OCI-LY7 (cell line): ENCODE data around the gene GPC2. TPM values are rescaled to one million over a fixed set of nuclear protein-coding genes. Genes with fewer than 3 reads are reported as not detected.

Experiments
- BruUV-seq: library from RNA; stranded (reverse); fragments of 400-500 nt; replicated peaks from 2 replicates; lab custom pipeline; 2021; lab: Mats Ljungman, UMichigan
- CTCF ChIA-PET: fragments of 300-600 bp; sonication (Branson Sonifier 250); formaldehyde crosslinking; loops from one replicate; lab custom pipeline; 2022; ENCODE audit warnings: antibody characterized with exemption; ENCODE audit not compliant: unreplicated experiment; lab: Charles Lee
- POLR2A ChIA-PET: fragments of 300-600 bp; sonication (Branson Sonifier 250); formaldehyde crosslinking; loops from one replicate; lab custom pipeline; 2022; ENCODE audit warnings: antibody characterized with exemption; lab: Charles Lee
- DNase-seq: peaks from one replicate; pipeline ENCODE4 v3.0.0-alpha.2; 2015; ENCODE audit warnings: low spot score
- H2AFZ ChIP-seq: fragments of 200-600 bp; sonication (generic), shearing (Covaris generic); 2 replicates; pipeline ENCODE4 v1.6.1; 2014; ENCODE audit warnings: mild to moderate bottlenecking, antibody characterized with exemption, low read length, moderate library complexity
- H3K27ac ChIP-seq: fragments of 200-600 bp; sonication (generic); 2 replicates; pipeline ENCODE4 v1.5.1; 2014; ENCODE audit warnings: mixed run types, low read depth, mild to moderate bottlenecking, moderate library complexity, low read length, inconsistent platforms; ENCODE audit not compliant: poor library complexity, severe bottlenecking
- H3K36me3 ChIP-seq: fragments of 200-600 bp; sonication (generic); 2 replicates; pipeline ENCODE4 v1.6.1; 2014; ENCODE audit warnings: mild to moderate bottlenecking, antibody characterized with exemption, low read length, moderate library complexity, mixed read lengths; ENCODE audit not compliant: insufficient read depth
- H3K4me1 ChIP-seq: fragments of 200-600 bp; sonication (generic); 2 replicates; pipeline ENCODE4 v1.5.1; 2014; ENCODE audit warnings: mild to moderate bottlenecking, low read length; ENCODE audit not compliant: insufficient read depth, poor library complexity, severe bottlenecking
- H3K4me2 ChIP-seq: fragments of 200-600 bp; sonication (generic); 2 replicates; pipeline ENCODE4 v1.6.1; 2014; ENCODE audit warnings: mild to moderate bottlenecking, low read length
- H3K4me3 ChIP-seq: fragments of 200-600 bp; sonication (generic); 2 replicates; pipeline ENCODE4 v1.5.1; 2014; ENCODE audit warnings: mild to moderate bottlenecking, low read depth, low read length; ENCODE audit not compliant: poor library complexity, severe bottlenecking
- H3K79me2 ChIP-seq: fragments of 200-600 bp; sonication (generic); 2 replicates; pipeline ENCODE4 v1.6.1; 2016; ENCODE audit warnings: low read depth, mild to moderate bottlenecking, low read length, moderate library complexity, mixed read lengths; ENCODE audit not compliant: insufficient read depth
- H3K9me2 ChIP-seq: fragments of 200-600 bp; sonication (generic); 2 replicates; pipeline ENCODE4 v1.6.1; 2016; ENCODE audit warnings: mild to moderate bottlenecking, low read length, mixed read lengths; ENCODE audit not compliant: insufficient read depth
- H3K9me3 ChIP-seq: fragments of 200-600 bp; sonication (generic); 2 replicates; pipeline ENCODE4 v1.6.1; 2014; ENCODE audit warnings: mild to moderate bottlenecking, mixed run types, low read length, mixed read lengths
- H4K20me1 ChIP-seq: fragments of 200-600 bp; sonication (generic); 2 replicates; pipeline ENCODE4 v1.6.1; 2014; ENCODE audit warnings: mild to moderate bottlenecking, antibody characterized with exemption, low read length, moderate library complexity, mixed read lengths; ENCODE audit not compliant: insufficient read depth
- CTCF ChIP-seq: fragments of 200-600 bp; sonication (generic); conservative IDR thresholded peaks from 2 replicates; pipeline ENCODE4 v1.5.1; 2014; ENCODE audit warnings: mild to moderate bottlenecking, antibody characterized with exemption, low read length, moderate library complexity, mixed read lengths
- EZH2phosphoT487 ChIP-seq: fragments of 200-600 bp; sonication (generic); IDR thresholded peaks from 2 replicates; pipeline ENCODE4 v1.6.1; 2018; ENCODE audit warnings: low read depth, borderline replicate concordance, mild to moderate bottlenecking, mixed run types, antibody characterized with exemption, low read length, moderate library complexity, mixed read lengths
- intact Hi-C: fragments of 100-400 bp; cut with micrococcal nuclease; formaldehyde crosslinking; loops from one replicate; pipeline ENCODE4 v1.10.0; 2022; ENCODE audit not compliant: unreplicated experiment
- total RNA-seq, 2 experiments: library from RNA; depleted of rRNA in 1 of 2; stranded (reverse); fragments of >200 nt in 1 of 2; shearing (Covaris generic) in 1 of 2; gene quantifications; 2 replicates each; pipeline ENCODE4 v1.2.3, GENCODE V29; 2014 to 2022

GPC2 gene
- total RNA-seq, 2 experiments from 2014 or later = 20.2 to 23.2 TPM

- Histone ChIP-seq H2AFZ (peak overlapping the region; percentile 70), H3K79me2 (peaks cover 8% of the 10 kb centered on the region; the same call in 1 of the 2 replicates), H3K9me2 (no peaks in the 10 kb centered on the region), H3K9me3 (no peaks in the 10 kb centered on the region), H3K36me3 (peaks cover 24% of the 10 kb centered on the region; the same call in 1 of the 2 replicates), H4K20me1 (no peaks in the 10 kb centered on the region), H3K4me3 (peak overlapping the region; percentile 73), H3K4me1 (peaks cover 46% of the 10 kb centered on the region), H3K4me2 (peak overlapping the region; percentile 91), H3K27ac (peak overlapping the region; percentile 94)
- BruUV-seq = TSS peak; percentile 89
- POLR2A ChIA-PET = interaction anchor here (0.6 to 2.9 kb wide), 6 partner anchors 12 to 992 kb away, joined by 3 to 22 read pairs (median 4); partner anchors contain the start of genes AP4M1, LAMTOR4 and MCM7
- intact Hi-C loops = loop anchor here (2.0 to 5.0 kb wide), 2 partner anchors 26 to 44 kb away; partner anchors contain the start of genes AP4M1, MCM7 and ZNF3
- no peak for DNase-seq
- CTCF ChIA-PET = no interaction called here
- TF ChIP-seq EZH2phosphoT487 (no peak), CTCF (no peak)
Observed at GRCh38 chr7:100126239-100126930, 50.8 kb downstream of the GPC2 start.

- CTCF ChIA-PET = interaction anchor here (0.8 to 1.5 kb wide), 3 partner anchors 23 to 283 kb away, joined by 3 to 5 read pairs (median 3); partner anchors contain the start of gene AP4M1
- POLR2A ChIA-PET = interaction anchor here (0.8 to 2.9 kb wide), 2 partner anchors 23 to 109 kb away, joined by 5 to 22 read pairs; partner anchors contain the start of genes AP4M1, MCM7 and ZKSCAN1
- Histone ChIP-seq H2AFZ (no peak overlapping the region), H3K79me2 (peaks cover 17% of the 10 kb centered on the region; the same call in 1 of the 2 replicates), H3K4me3 (no peak overlapping the region), H3K4me2 (peak overlapping the region; percentile 91), H3K9me2 (no peaks in the 10 kb centered on the region), H3K27ac (peak overlapping the region; percentile 27), H4K20me1 (no peaks in the 10 kb centered on the region), H3K9me3 (no peaks in the 10 kb centered on the region), H3K4me1 (peaks cover 46% of the 10 kb centered on the region), H3K36me3 (peaks cover 24% of the 10 kb centered on the region; the same call in 1 of the 2 replicates)
- TF ChIP-seq CTCF (no peak), EZH2phosphoT487 (no peak)
- intact Hi-C loops = loop anchor here (5.0 kb wide), 1 partner anchor 42 kb away; the partner anchor contains the start of gene ZNF3
- DNase-seq = no peak
- TSS peak; percentile 52 for BruUV-seq
Observed at GRCh38 chr7:100124301-100125230, 52.6 kb downstream of the GPC2 start.
